OCI-LY1 (cell line): Measurements from ENCODE around the gene KDM5C.

ENCODE experiments used
- H2AFZ ChIP-seq: fragments of 200-600 bp; sonication (generic), shearing (Covaris generic); 2 replicates; pipeline ENCODE4 v1.6.0; 2014; ENCODE audit warnings: antibody characterized with exemption, mild to moderate bottlenecking, low read length
- H3F3A ChIP-seq: fragments of 200-600 bp; sonication (generic), shearing (Covaris generic); 2 replicates; pipeline ENCODE4 v1.6.0; 2014; ENCODE audit warnings: mild to moderate bottlenecking, antibody characterized with exemption, low read length, moderate library complexity; ENCODE audit not compliant: insufficient read depth
- H3K27ac ChIP-seq: fragments of 200-600 bp; sonication (generic); 2 replicates; pipeline ENCODE4 v1.5.1; 2014; ENCODE audit warnings: low read length, mixed run types, mild to moderate bottlenecking, low read depth; ENCODE audit not compliant: poor library complexity, severe bottlenecking
- H3K27me3 ChIP-seq: fragments of 200-600 bp; sonication (generic); 2 replicates; pipeline ENCODE4 v1.6.0; 2014; ENCODE audit warnings: antibody characterized with exemption, mild to moderate bottlenecking, low read length, moderate library complexity; ENCODE audit not compliant: insufficient read depth
- H3K36me3 ChIP-seq: fragments of 200-600 bp; sonication (generic); 2 replicates; pipeline ENCODE4 v1.6.1; 2014; ENCODE audit warnings: mild to moderate bottlenecking, antibody characterized with exemption, low read length, moderate library complexity, mixed read lengths; ENCODE audit not compliant: insufficient read depth
- H3K4me1 ChIP-seq: fragments of 200-600 bp; sonication (generic); 2 replicates; pipeline ENCODE4 v1.5.1; 2014; ENCODE audit warnings: mild to moderate bottlenecking, low read length, moderate library complexity; ENCODE audit not compliant: insufficient read depth, severe bottlenecking
- H3K4me2 ChIP-seq: fragments of 200-600 bp; sonication (generic), shearing (Covaris generic); 2 replicates; pipeline ENCODE4 v1.6.1; 2014; ENCODE audit warnings: low read length
- H3K4me3 ChIP-seq: fragments of 200-600 bp; sonication (generic); 2 replicates; pipeline ENCODE4 v1.5.1; 2014; ENCODE audit warnings: low read length, low read depth, mild to moderate bottlenecking, mixed read lengths; ENCODE audit not compliant: poor library complexity, severe bottlenecking
- H3K79me2 ChIP-seq: fragments of 200-600 bp; shearing (Covaris generic); 2 replicates; pipeline ENCODE4 v1.6.1; 2016; ENCODE audit warnings: mixed run types, low read length, mixed read lengths; ENCODE audit not compliant: insufficient read depth
- H3K9ac ChIP-seq: fragments of 200-600 bp; sonication (generic), shearing (Covaris generic); 2 replicates; pipeline ENCODE4 v1.6.1; 2014; ENCODE audit warnings: mild to moderate bottlenecking, low read length, mixed read lengths
- H3K9me2 ChIP-seq: fragments of 200-600 bp; sonication (generic), shearing (Covaris generic); 2 replicates; pipeline ENCODE4 v1.6.1; 2014; ENCODE audit warnings: low read depth, mild to moderate bottlenecking, low read length, mixed read lengths
- H3K9me3 ChIP-seq: fragments of 200-600 bp; shearing (Covaris generic); 2 replicates; pipeline ENCODE4 v1.6.1; 2014; ENCODE audit warnings: low read length, mixed read lengths
- H4K20me1 ChIP-seq: fragments of 200-600 bp; sonication (generic), shearing (Covaris generic); 2 replicates; pipeline ENCODE4 v1.6.0; 2016; ENCODE audit warnings: mild to moderate bottlenecking, low read length; ENCODE audit not compliant: insufficient read depth
- CTCF ChIP-seq: fragments of 200-600 bp; sonication (generic), shearing (Covaris generic); IDR thresholded peaks from 2 replicates; pipeline ENCODE4 v1.5.1; 2017; ENCODE audit warnings: mild to moderate bottlenecking, antibody characterized with exemption, low read length, moderate library complexity, mixed read lengths
- EZH2 ChIP-seq: fragments of 200-600 bp; sonication (generic), shearing (Covaris generic); IDR thresholded peaks from 2 replicates; pipeline ENCODE4 v1.8.0; 2017; ENCODE audit warnings: borderline replicate concordance, mixed run types, mild to moderate bottlenecking, antibody characterized with exemption, low read length, moderate library complexity, mixed read lengths

Gene KDM5C

GRCh38 chrX:53236025-53236679 lies 11.1 kb upstream of the KDM5C start:
- H3K4me1 ChIP-seq: no peaks in the 10 kb centered on the region
- no peak for TF ChIP-seq CTCF
- no peak for TF ChIP-seq EZH2
- H3K36me3 ChIP-seq: no peaks in the 10 kb centered on the region
- H3K9me3 ChIP-seq: no peaks in the 10 kb centered on the region
- H3K9ac ChIP-seq: no peak overlapping the region
- no peak overlapping the region for H3K4me3 ChIP-seq
- no peaks in the 10 kb centered on the region for H3K9me2 ChIP-seq
- H3K27me3 ChIP-seq: no peaks in the 10 kb centered on the region
- no peak overlapping the region for H3K4me2 ChIP-seq
- no peak overlapping the region for H2AFZ ChIP-seq
- no peaks in the 10 kb centered on the region for H4K20me1 ChIP-seq
- H3K27ac ChIP-seq: no peak overlapping the region
- no peaks in the 10 kb centered on the region for H3F3A ChIP-seq
- H3K79me2 ChIP-seq: no peaks in the 10 kb centered on the region

DNA sequence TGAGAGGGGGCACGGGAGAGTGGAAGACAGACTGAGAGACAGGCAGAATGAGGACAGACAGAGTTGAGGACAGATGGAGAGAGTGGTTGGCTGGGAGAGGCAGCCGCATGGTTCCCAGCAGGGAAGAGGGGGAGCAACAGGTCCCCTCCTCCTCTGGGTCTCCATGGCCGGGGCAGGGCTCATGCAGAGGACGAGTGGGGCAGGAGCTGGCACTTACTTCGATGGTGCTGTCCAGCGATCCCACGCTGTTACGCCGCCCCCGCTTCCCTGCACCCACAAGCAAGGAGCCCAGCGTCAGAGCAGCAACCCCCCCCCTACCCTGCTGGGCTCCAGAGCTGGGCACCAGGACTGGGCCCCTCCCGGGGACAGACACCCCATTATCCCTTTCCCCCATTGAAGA lies 10.6 kb upstream of the KDM5C start:
- H3K9me3 ChIP-seq: no peaks in the 10 kb centered on the region
- no peaks in the 10 kb centered on the region for H3K4me1 ChIP-seq
- no peaks in the 10 kb centered on the region for H3K9me2 ChIP-seq
- H3K27me3 ChIP-seq: no peaks in the 10 kb centered on the region
- no peak overlapping the region for H2AFZ ChIP-seq
- no peak overlapping the region for H3K27ac ChIP-seq
- H3K4me3 ChIP-seq: no peak overlapping the region
- no peaks in the 10 kb centered on the region for H3K79me2 ChIP-seq
- H4K20me1 ChIP-seq: no peaks in the 10 kb centered on the region
- H3K9ac ChIP-seq: no peak overlapping the region
- H3K4me2 ChIP-seq: no peak overlapping the region
- no peaks in the 10 kb centered on the region for H3K36me3 ChIP-seq
- TF ChIP-seq CTCF (no peak), EZH2 (no peak)
- no peaks in the 10 kb centered on the region for H3F3A ChIP-seq

DNA sequence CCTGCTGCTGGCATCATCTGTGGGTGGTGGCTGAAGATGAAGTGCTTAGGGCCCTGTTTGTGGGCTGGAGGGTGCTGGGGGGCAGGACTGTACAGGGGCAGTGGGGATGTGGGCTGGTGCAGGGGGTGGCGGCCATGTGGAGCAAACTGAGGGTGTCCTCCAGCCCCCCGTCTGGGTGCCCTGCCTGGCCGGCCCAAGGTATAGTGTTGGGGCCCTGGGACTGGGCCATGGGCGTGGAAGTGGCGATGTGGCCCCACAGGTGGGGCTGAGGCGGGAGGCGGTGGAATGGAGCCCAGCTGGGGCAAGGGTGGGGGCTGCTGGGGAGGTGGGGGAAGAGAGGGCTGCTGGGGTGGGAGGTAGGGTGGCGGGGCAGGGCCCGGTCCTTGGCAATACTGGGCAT lies 9.5 kb upstream of the KDM5C start:
- Histone ChIP-seq H4K20me1 (no peaks in the 10 kb centered on the region), H3K27ac (no peak overlapping the region), H3K4me3 (no peak overlapping the region), H2AFZ (no peak overlapping the region), H3K36me3 (no peaks in the 10 kb centered on the region), H3K27me3 (no peaks in the 10 kb centered on the region), H3K9ac (no peak overlapping the region), H3K9me2 (no peaks in the 10 kb centered on the region), H3K4me2 (no peak overlapping the region), H3F3A (no peaks in the 10 kb centered on the region), H3K9me3 (no peaks in the 10 kb centered on the region), H3K79me2 (no peaks in the 10 kb centered on the region), H3K4me1 (no peaks in the 10 kb centered on the region)
- no peak for TF ChIP-seq CTCF
- no peak for TF ChIP-seq EZH2
